HG03520 (cell line): Measurements from ENCODE around the gene C3.
"Not testable (repeated sequence)": the region's sequence is repeated elsewhere in the genome, so short reads cannot be mapped to it uniquely, and the experiment has no call there.

Experiments
- ATAC-seq: cut with Tn5 transposase; IDR thresholded peaks from one replicate; pipeline ENCODE4 v1.9.1; 2021; ENCODE audit warnings: mild to moderate bottlenecking, moderate library complexity; ENCODE audit not compliant: unreplicated experiment

Gene C3

GRCh38 chr19:6693056-6693471 is 27.4 kb downstream of the C3 start:
- ATAC-seq = no peak

GRCh38 chr19:6692027-6692426 is 28.4 kb downstream of the C3 start:
- ATAC-seq = no peak

- no peak for ATAC-seq
These were observed 29.1 kb downstream of the C3 start for GRCh38 chr19:6691342-6691741.

GRCh38 chr19:6690160-6690885 is 30.1 kb downstream of the C3 start:
- no peak for ATAC-seq

- no peak for ATAC-seq
These were observed 33.3 kb downstream of the C3 start for GRCh38 chr19:6687114-6687513.

GRCh38 chr19:6686628-6686975 is 33.8 kb downstream of the C3 start:
- no peak for ATAC-seq

- ATAC-seq = no peak
These were observed 34.4 kb downstream of the C3 start for GRCh38 chr19:6685962-6686627.

- ATAC-seq = no peak
These were observed 35.0 kb downstream of the C3 start for GRCh38 chr19:6685482-6685881.

GRCh38 chr19:6683971-6684370 is 36.5 kb downstream of the C3 start:
- ATAC-seq = no peak

- ATAC-seq = no peak
These were observed 37.8 kb downstream of the C3 start for GRCh38 chr19:6682607-6683128.

GRCh38 chr19:6680141-6680540 is 40.3 kb downstream of the C3 start:
- ATAC-seq = no peak

- no peak for ATAC-seq
These were observed 41.3 kb downstream of the C3 start for GRCh38 chr19:6679139-6679538.

- ATAC-seq = no peak
These were observed 41.8 kb downstream of the C3 start for GRCh38 chr19:6678690-6679109.

- no peak for ATAC-seq
These were observed 42.4 kb downstream of the C3 start for GRCh38 chr19:6677883-6678689.

- no peak for ATAC-seq
These were observed 43.0 kb downstream of the C3 start for GRCh38 chr19:6677495-6677882.

GRCh38 chr19:6676288-6676687 is 44.2 kb downstream of the C3 start:
- no peak for ATAC-seq

- peak; percentile 51 for ATAC-seq
These were observed 45.6 kb downstream of the C3 start for GRCh38 chr19:6674868-6675305.

GRCh38 chr19:6674408-6674807 is 46.0 kb downstream of the C3 start:
- not testable (repeated sequence) for ATAC-seq

- ATAC-seq = no peak
These were observed 47.7 kb downstream of the C3 start for GRCh38 chr19:6672693-6673290.

GRCh38 chr19:6671960-6672359 is 48.5 kb downstream of the C3 start:
- ATAC-seq = no peak

GRCh38 chr19:6668691-6669090 is 51.8 kb downstream of the C3 start:
- ATAC-seq = no peak
